Activated CD8-positive, alpha-beta memory T cell treated with anti-CD3 and anti-CD28 coated beads, Interleukin-2, amount 50 U/mL, for 24 hours (primary cell): Measurements from ENCODE around the gene P4HTM.

Experiments
- DNase-seq: peaks from one replicate; pipeline ENCODE4 v3.0.0-alpha.2; 2020; ENCODE audit errors: extremely low read depth

Gene P4HTM

DNA sequence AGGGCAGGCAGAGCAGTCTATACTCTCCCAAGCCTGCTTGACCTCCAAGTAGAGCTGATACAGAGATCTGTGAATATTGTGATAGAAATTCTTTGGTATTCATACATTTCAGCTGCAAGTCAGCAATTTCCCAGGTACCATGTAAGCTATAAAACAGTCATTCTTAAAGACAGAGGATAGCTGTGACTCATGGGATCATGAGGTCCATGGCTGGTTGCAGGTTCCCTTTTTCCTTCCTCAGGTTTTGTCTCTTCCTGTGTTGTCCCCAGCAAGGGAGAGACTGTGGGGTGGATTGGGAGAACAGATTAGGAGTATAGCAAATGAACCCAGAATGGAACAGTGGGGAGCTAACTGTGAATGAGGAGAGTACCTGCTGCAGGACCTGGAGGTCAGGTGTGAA, 5.4 kb upstream of the P4HTM start:
- DNase-seq = no peak

DNA sequence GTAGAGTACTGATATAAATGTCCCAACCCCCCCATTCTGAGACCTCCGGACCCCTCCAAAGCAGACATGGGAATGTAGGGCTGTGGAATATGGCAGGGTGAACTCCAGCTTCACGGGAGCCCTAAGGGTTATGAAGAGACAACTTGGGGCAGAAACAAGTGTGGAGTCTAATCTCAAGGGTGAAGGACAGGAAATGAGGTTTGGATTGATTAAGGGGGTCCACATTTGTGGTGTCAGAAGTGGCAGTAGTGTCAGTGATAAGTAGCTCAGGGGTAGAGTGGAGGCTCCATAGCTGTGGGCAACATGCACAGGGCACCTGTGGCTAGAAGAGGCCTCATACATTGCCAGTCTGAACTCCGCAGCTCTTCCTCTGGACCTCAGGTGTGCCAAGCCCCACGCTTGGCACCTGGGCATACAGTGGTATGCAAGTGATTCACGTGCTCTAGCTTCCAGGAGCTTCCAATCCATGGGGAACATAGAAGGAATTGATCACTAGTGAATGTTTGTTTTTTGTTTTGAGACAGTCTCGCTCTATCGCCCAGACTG, 4.1 kb upstream of the P4HTM start:
- DNase-seq = no peak

DNA sequence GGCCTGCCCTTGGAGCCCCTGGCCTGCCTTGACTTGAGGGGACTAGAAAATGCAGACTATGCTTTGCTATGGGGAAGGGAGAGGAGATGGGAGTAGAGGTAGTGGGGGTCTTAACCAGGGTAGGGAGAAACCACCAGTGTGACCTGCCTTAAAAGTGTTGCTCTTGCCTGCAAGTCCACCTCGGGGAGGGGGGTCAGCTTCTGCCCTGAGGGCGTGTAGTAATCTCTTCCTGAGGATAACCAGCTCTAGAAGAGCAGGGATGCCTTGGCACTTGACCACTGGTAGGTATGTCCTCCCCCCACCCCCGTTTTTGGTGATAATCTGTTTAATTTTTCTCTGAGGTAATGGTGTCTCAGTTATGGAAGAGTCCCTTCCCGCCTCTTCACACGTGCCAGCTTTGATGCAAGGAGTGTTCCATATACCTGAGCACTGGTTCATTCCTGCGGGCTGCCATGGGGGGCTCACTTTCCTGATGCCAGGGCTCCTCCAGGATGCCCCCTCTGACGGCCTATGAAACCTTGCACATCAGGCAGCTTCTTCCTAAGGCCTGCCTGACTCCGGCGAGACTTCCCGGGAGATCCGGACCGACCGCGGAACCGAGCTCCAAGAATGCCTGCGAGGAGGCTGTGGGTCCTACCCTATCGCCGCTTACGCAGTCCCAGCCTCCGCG, 780 bp upstream of the P4HTM start:
- no peak for DNase-seq

DNA sequence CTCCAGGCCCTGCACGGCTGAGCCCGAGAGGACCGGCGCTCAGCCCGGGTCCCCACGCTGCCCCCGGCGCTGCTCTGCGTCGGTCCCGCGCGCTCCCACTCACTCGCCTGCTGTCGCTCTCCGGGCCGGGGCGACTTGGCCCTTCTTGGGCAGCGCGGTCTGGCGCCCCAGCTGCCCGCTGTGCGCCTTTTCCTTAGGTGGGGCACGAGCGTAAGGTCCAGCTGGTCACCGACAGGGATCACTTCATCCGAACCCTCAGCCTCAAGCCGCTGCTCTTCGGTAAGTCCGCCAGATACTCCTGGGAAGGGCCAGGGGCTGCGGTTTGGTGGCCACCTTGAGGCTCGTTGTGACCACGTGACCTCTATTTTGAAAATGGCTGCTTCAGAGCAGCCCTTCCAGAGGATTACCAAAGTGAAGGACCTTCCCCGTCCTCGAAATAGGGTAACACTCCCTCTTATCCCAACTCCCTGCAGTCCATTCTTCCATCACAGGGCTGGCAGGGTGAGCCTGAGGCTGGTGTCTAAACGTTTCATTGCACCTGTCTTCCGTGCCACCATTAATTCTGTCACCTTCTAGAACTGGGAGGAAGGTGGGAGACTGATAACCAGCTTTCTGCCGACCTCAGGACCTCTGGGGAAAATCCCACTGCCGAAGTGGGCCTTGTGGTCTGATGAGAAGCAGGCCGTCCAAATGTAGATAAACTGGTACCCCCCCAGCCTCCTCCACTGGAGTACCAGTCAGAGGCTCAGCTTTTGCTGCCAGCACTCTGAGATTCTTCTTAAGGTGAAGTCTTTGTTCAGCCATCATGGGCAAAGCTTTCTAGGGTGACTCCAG, 812 bp downstream of the P4HTM start:
- no peak for DNase-seq

DNA sequence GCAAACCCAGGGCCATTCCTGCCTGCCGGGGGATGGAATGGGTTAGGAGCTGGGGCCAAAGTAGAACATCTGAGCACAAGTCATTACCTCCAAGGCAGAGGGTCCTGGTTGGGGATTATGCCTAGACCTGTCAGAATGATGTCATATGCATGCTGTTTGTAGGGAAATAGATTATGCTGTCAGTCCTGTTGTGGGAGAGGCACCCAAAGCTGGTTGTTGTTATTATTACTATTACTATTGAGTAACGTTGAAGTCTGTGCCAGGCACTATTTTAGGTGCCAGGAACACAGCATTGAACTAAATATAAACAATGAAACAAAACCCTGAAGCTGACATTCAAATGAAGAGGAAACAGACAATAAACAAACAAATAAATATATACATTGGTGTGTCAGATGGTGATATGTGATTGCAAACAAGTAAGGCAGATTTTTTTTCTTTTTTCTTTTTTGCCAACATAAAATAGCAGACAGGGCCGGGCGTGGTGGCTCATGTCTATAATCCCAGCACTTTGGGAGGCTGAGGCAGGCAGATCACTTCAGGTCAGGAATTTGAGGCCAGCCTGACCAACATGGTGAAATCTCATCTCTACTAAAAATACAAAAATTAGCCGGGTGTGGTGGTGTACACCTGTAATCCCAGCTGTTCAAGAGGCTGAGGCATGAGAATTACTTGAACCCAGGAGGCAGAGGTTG, 2.0 kb downstream of the P4HTM start:
- DNase-seq = no peak

DNA sequence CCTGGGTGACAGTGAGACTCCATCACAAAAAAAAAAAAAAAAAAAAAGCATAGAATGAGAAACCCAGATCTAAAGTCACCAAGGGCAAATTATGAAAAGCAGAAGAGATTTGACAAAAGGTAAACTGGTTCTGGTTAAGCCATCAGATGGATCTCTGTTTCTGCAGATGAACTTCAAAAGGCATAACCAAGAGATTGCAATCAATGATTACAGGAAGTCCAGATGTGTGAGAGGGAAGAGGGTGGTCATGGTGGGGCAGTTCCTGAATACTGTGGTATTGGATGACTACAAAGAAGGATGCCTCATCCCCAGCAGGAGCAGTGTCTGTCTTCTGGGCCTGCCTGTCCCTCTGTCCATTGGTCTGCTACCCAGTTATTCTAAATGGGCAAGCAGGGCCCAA, 3.8 kb downstream of the P4HTM start:
- no peak for DNase-seq

DNA sequence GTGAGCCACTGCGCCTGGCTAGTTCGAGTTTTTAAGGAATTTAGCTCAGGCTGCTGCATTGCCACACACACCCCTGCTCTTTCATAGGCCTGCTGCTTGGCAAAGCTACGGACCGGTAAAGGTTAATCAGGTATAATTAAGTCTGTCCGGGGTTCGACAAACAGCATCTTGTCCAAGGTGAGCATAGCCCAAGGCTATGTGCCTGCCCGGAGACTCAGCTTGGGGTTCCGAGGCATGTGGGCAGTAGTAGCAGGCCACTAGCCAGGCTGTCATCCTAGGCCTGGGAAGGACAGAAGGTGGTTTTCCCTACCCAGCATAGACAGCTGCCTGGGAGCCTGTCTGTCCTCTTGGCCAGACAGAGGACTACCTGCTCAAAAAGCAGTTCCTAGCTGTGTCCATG, 6.6 kb downstream of the P4HTM start:
- no peak for DNase-seq

DNA sequence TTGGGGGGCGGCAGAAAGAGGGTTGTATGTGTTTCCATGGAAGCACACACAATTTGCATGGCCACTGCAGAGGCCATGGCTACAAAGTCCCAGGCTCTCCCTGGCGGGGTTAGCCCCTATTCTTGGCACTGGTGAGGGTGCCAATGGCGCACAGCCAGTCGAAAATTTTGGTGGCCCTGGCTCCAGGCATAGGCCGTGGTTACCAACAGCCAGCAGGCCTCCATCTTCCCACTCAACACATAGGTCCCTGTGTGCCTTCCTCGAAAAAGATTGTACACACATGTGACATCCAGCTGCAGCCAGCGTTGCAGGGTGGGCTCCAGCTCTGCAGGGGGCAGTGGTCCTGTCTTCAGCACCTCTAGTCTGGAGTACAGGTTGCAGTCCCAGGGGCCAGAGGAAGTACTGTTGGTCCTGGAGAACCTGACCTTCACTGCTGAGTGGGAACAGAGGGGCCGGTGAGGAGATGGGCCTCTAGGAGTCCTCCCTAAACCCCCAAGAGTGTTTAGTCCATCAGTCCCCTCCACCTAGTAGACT, 7.1 kb downstream of the P4HTM start:
- DNase-seq = no peak

DNA sequence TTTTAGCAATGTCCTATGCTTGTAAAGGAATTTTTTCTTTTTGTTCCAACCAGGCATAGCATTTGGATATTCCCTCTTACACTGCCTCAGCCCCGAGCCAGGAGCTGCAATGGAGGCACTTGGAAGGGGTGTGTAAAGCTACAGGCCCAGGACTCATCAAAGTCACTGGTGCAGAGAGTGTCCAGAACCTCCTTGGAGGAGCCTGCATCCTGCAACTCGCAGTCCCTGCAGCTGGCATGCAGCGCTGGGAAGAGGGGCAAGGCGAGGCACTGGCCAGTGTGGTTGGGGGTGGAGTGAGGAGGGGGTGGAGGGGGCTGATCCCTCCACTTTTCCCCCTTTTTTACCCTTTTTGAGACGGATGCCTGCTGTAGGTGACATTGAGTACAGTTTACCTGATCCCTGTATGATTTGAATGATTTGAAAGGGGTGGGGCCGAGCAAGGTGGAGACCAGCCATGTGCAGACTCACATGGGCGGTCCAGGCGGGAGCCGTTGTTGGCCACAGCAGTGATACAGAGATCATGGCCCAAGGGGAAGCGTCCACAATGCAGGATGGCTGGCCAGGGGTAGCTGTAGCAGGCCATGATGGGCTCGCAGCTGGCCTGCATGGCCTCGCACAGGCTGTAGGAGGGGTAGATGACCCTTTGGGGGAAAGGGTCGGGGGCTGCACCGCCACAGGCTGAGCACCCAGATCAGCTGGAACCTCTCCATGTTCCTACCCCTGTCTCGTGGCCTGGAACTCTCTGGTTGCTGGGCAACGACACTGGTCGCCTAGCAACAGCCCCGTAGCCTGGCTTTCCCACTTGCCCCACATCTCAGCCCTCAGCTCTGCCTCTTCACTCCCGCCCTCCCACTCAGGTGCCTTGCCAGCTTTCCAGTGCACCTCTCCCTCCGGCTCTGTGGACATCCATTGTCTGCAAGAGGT, 7.9 kb downstream of the P4HTM start:
- DNase-seq = no peak

DNA sequence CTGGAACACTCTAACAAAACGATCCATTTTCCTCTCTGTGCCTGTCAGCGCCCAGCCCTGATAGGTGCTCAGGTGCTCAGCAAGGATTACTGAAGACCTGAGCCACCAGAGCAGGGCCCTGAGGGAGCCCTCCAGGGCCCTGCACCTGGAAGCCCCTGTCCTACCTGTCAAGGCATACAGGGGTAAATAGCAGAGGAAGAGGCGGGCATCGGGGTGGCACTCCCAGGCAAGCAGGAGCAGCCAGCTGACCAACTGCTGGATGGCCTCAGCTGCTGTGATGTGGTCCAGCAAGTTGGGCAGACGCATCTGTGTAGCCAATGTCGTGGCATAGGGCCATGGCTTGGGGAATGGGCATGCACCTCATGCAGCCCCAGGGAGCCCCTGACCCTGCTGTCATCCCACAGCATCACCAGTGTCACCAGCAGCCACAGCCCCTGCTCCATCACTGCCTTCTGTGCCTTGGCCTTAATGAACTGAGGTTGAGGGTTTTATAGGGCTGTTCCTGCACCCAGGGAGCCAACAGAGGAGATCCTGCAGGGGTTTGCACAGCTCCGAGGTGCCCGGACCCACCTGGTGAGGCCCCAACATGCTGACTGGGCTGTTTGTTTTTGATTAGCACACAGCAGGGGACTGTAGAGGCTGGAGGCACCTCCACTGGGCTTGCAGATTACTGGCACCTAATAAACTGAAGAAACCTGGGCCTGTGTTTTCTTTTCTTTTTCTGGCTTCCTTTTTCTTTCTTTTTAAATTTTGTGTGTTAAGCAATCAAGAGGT, 9.2 kb downstream of the P4HTM start:
- DNase-seq = no peak

DNA sequence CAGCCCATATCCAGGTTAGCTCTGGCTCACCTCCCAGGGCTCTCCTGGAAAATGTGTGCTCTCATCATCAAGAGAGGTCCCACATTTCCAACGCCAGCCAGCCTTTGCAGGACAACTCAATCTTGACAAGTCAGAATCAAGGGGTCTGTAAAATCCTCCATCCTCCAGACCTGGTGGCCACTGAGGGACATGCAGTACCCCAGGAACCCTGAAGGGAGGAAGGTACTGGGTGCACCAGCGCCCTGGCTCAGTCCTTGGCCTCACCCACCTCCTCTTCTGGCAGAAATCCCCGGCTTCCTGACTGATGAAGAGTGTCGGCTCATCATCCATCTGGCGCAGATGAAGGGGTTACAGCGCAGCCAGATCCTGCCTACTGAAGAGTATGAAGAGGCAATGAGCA, 11.1 kb downstream of the P4HTM start:
- DNase-seq = no peak

DNA sequence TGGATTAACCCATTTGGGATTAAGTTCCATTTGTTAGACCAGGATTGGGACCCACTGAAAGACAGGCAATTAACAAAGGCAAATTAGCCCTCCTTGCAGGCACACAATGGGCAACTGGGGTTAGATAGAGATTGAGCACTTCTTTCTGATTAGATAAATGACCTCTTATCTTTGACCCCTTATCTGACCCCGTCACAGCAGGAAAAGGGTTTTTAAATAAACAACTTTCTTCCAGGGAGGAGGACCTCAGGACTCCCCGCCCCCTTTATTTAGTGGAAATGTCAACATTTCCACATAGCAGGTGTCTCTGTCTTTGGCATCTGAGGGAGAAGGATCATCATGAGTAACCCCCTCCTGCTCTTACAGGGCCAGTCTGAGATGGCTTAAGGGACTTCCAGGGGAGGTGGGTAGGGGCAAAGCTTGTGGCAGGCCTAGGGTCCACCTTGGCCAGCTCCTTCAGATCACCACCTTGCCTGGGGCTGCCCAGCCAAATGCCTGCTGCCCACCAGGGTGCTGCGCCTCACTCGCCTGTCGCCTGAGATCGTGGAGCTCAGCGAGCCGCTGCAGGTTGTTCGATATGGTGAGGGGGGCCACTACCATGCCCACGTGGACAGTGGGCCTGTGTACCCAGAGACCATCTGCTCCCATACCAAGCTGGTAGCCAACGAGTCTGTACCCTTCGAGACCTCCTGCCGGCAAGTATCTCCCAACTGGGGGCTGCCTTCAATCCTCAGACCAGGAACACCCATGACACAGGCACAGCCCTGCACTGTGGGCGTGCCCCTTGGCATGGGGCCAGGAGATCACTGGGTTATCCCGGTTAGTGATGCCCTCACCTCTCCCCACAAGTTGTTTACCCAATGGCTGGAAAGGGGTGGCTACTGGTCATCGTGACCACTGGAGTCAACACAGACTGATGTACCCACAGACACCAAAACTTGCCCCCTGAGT, 14.6 kb downstream of the P4HTM start:
- no peak for DNase-seq

DNA sequence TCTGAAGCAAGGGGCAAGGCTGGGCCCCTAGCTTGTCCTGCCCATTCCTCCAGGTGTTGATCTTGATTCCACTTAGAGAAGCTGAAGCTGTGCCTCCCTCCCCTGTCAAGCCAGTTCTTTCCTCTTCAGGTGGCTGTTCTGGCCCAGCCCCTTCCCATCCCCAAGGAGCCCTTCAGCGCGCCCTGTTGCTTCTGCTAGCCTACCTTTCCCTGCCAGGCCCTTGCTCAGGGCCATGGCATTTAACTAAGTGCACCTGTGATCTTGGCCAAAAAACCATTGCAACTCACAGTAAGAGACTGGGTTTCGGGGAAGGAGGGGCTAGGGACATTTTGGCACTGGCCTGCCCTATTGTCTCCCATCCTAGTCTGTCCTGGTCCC, 15.3 kb downstream of the P4HTM start:
- no peak for DNase-seq

DNA sequence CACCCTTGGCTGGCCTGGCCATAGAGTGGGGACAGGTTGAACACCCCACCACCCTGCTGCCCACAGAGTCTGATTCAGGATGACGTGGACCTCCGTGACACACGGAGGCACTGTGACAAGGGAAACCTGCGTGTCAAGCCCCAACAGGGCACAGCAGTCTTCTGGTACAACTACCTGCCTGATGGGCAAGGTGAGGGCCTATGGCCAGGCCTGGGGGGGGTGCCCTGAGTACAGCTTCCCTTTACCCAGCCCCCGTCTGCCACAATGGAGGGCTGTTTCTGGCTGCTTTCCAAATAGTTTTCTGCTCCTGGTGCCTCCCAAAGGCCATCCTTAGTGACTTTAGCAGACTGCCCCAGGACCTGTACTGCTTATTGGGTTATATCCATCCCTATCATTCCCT, 16.0 kb downstream of the P4HTM start:
- DNase-seq = no peak

DNA sequence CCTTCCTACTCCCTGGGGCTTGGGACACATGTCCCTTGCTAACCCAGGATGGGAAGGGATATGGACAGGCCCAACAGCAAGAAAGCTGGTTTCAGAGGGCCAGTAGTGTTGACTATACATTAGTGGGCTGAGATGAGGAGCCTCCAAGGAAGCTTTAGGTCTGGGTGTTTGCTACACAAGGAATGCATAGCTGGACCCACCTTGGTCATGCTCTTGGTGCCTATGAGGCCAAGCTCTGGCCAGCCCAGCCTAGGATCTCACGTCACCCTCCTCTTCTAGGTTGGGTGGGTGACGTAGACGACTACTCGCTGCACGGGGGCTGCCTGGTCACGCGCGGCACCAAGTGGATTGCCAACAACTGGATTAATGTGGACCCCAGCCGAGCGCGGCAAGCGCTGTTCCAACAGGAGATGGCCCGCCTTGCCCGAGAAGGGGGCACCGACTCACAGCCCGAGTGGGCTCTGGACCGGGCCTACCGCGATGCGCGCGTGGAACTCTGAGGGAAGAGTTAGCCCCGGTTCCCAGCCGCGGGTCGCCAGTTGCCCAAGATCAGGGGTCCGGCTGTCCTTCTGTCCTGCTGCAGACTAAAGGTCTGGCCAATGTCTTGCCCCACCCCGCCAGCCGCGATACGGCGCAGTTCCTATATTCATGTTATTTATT, 16.5 kb downstream of the P4HTM start:
- no peak for DNase-seq

DNA sequence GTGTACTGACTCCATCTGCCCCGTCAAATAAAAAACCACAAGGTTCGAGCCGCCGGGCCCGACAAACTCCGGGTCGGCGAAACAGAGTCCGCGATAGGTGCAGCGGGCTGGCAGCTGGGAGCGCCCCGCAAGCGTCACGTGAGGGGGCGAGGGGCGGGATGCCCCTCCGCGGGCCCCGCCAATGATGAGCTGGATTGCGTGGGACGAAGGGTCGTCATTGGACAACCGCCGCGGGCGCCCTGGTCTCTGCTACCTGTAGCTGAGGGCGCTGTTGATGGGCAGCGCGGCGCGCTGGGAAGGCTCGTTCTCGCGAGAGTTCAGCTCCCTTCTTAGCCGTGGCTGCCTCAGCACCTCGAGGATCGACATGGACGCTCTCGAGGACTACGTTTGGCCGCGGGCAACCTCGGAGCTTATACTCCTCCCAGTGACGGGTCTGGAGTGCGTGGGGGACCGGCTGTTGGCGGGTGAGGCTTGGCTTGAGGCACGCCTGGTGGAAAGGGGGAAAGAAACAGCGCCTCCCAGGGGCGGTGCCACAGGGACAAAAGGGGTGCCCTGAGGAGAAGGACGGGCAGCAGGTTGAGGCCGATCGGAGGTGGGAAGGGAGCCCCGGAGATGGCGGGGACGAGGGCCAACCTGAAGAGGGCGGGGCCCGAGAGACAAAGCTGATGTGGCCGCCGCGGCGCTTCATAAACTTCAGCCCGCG, 17.2 kb downstream of the P4HTM start, which contains the start of gene WDR6:
Gene WDR6, plus strand, starts transcription at position 324 of the 703 bp plus-strand sequence. Its CDS starts 41 bp downstream, at position 365.
- peak; percentile 96 for DNase-seq

DNA sequence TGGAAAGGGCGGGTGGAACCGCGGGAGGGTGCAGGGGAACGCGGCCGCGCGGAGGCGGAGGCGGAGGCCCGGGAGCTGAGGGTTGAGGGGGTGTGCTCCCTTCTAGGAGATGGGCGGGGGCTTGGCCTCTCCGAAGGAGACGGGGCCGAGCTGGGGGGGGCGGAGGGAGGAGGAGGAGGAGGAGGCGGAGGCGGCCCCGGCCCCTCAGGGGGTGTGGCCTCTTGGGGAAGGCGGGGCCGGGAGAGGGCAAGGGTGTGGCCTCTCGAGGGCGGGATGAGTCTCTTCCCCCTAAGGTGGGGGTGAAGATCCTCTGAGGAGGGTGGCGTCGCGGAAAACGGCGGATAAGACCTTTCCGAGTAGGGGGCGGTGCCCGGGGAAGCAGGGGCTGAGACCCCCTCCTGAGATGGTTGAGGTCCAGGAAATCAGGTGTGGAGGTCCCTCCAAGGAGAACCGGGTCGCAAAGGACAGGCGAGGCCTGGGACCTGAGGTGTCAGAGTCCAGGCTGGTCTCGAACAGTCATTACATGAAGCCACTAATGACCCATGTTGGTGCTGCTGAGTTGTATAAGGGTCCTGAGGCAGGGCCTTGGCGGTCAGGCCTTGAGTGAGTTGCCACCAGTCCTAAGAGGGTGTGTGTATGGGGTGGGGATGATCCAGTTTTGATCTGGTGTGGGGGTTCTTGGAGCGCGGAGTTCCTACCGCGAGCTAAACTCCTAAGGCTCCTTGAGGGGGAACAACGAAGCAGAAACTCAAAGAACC, 17.9 kb downstream of the P4HTM start:
- DNase-seq = peak; percentile 51
